Cardiac fibroblast (primary cell): ENCODE results near the gene FMNL2.

Experiments
- DNase-seq, 2 donors: peaks; one replicate each; pipeline versions ENCODE4 v3.0.0 to v3.0.0-alpha.2; 2010; ENCODE audit warnings: low read depth in 2 of 2
- H3K4me3 ChIP-seq, 2 donors: replicated peaks in 1 of 2; 1 replicate in 1 of 2; 2 replicates in 1 of 2; pipeline ENCODE4 v1.5.1; 2011; ENCODE audit warnings: low read depth in 2 of 2, low read length in 2 of 2, mild to moderate bottlenecking in 2 of 2, moderate library complexity in 1 of 2
- TF ChIP-seq, protein P1 (sequence below): IDR thresholded peaks from one replicate; pipeline ENCODE4 v1.5.1; 2011; ENCODE audit warnings: low read depth, mild to moderate bottlenecking, low read length, inconsistent platforms

FMNL2 gene

DNA sequence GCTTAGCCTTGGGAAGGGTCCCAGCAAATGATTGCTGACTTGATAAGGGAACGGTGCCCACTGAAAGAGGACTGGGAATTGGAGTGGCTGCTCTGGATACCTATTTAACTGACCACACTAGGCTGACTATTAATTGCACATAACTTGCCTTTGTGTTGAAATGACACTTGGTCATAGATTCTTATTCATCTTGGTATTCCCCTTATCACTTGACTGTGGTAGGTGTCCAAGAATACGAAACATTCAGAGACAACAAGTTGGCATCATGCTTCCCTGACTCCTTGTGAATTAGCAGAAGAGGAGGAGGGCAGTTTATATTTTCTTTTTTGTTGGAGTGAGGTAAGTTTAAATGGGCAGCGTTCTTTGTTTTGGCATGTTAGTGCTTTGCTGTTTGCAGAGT, 13.4 kb downstream of the FMNL2 start:
- DNase-seq: peak; percentile 39 to 58
- no peak overlapping the region for H3K4me3 ChIP-seq
- TF ChIP-seq, protein P1, sequence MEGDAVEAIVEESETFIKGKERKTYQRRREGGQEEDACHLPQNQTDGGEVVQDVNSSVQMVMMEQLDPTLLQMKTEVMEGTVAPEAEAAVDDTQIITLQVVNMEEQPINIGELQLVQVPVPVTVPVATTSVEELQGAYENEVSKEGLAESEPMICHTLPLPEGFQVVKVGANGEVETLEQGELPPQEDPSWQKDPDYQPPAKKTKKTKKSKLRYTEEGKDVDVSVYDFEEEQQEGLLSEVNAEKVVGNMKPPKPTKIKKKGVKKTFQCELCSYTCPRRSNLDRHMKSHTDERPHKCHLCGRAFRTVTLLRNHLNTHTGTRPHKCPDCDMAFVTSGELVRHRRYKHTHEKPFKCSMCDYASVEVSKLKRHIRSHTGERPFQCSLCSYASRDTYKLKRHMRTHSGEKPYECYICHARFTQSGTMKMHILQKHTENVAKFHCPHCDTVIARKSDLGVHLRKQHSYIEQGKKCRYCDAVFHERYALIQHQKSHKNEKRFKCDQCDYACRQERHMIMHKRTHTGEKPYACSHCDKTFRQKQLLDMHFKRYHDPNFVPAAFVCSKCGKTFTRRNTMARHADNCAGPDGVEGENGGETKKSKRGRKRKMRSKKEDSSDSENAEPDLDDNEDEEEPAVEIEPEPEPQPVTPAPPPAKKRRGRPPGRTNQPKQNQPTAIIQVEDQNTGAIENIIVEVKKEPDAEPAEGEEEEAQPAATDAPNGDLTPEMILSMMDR: no peak

DNA sequence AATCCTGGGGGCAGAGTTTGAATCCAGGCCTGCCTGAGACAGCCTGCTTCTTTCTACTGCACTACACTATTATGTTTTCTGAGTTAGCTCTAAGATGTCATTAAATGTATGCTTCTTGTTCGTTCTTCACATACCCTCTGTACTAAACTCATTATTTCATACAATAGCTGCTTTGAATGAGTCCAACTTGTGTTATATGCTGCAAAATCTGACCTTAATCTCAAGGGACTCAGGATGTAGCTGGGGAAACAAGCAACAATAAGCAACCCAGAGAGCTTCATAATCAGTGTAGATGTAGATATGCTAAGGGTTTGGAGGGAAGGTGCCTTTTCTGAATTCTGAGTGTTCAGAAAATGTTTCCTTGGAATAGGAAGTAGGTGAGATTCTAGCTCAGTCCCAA, 14.4 kb downstream of the FMNL2 start:
- TF ChIP-seq, protein P1: no peak
- no peak for DNase-seq
- no peak overlapping the region for H3K4me3 ChIP-seq

DNA sequence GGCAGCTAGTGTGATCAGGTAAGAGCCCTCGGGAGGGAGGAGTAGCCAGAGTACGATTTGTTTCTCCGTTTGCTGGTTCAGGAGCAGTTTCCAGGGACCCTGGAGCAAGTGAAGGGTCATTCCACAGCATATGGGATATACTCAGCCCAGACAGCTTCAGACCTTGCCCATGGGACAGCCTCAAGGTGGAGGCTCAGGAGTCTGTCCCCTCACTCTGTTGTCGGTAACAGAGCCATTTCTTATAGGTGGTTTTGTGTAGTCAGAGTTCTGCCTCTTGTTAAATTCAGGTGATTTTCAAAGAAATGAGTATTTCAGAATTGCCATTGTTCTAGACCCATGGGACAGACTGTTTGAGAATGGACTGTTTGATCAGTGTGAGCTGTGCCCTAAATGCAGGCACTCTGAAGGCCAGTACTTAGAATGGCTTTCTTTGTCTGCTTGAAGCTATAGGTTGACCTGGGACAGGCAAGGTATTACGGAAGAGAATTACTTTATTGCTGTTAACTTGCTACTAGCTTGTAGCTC, 15.2 kb downstream of the FMNL2 start:
- no peak overlapping the region for H3K4me3 ChIP-seq
- no peak for DNase-seq
- TF ChIP-seq, protein P1: no peak

DNA sequence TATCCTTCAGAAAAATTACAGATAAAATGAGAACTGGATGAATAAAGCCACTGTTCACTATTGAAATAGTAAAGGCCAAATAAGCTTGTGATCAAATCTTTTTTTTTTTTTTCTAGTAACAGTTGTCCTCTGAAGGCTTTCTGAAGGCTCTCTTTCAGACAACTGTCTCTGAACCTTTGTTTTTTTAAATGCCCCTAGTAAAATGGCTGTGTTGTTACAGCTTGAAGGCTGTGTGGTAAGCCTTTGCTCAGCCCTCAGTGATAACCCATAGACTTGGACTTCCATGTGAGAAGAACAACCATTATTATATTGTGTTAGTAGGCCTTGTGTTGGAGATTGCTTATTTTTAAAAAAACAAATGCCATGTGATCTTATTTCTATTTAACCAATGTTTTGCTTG, 17.6 kb downstream of the FMNL2 start:
- TF ChIP-seq, protein P1: no peak
- no peak overlapping the region for H3K4me3 ChIP-seq
- no peak for DNase-seq

DNA sequence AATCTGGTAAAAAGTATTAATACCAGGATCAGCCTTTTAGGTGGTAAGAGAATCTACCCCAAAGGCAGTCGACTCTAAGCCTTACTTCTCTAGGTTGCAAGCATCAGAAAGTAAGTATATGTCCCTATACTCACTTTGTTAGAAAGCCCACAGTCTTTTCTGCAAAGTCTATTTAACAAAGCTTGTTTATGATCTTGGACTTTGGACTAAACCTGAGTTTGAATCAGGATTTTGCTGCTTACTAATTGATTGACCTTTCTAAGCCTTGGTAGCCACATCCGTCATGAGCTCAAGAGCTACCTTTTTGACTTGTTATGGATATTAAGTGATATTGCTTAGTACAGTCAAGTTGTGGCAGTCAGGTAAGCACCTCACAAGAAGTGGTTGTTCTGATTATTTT, 18.4 kb downstream of the FMNL2 start:
- no peak overlapping the region for H3K4me3 ChIP-seq
- no peak for DNase-seq
- TF ChIP-seq, protein P1: no peak

DNA sequence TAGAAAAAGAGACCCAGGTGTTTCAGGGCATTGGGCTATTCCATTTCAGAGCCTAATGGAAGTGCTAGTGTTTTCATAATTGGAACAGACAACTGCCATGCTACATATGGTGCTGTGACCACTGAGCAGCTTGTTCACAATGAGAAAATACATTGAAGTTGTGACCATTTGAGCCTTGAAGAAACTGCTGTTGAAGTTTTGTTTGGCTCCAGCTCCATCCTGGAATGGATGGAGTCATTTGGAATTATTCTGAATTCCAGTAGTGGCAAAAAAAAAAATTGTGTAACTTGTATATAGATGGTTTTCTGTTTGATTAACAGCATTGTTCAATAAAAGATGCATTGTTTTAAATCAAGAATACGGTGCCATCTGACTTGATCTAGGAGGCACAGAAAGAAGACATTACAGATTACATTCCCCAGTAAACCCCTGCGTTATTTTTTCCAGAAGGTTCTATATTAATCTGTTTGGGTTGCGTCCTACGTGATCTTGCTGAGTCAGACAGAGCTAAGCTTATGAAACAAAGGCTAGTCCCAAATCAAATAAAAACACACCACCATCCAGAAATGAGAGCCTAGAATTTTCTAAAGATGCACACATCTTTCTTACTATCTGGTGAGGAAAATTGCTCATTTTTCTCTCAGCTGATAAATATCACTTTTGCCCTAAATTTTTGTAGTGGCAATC, 19.2 kb downstream of the FMNL2 start:
- TF ChIP-seq, protein P1: no peak
- DNase-seq: peak; percentile 42 to 54
- no peak overlapping the region for H3K4me3 ChIP-seq

DNA sequence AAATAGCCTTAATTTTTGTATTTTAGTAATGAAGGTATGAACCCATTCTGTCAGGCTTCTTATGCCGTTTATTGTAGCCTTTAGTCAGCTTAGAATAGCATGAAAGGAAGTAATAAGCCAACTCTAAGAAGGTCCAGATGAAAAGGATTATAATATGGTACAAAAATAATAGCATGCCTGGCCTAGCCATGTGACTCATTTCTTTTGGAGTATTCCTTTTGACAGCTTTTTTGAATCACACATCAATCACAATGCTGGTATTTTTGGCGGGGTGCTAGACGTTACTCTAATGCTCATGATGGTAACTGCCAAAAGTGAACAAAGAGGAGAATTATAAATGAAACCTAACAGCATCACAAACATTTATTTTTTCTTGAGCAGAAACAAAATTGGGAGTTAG, 19.9 kb downstream of the FMNL2 start:
- DNase-seq: no peak
- TF ChIP-seq, protein P1: no peak

More for the DNA sequence above, 19.9 kb downstream of the FMNL2 start:
- H3K4me3 ChIP-seq: no peak overlapping the region
